ENCODE data around the gene PLK5. TPM values are rescaled to one million over a fixed set of nuclear protein-coding genes. Genes with fewer than 3 reads are reported as not detected.
"Not testable (repeated sequence)": the region's sequence is repeated elsewhere in the genome, so short reads cannot be mapped to it uniquely, and the experiment has no call there.

PLK5 gene
- total RNA-seq, 4 donors from 2014 or later: 0.15 TPM; not detected in 3

DNA sequence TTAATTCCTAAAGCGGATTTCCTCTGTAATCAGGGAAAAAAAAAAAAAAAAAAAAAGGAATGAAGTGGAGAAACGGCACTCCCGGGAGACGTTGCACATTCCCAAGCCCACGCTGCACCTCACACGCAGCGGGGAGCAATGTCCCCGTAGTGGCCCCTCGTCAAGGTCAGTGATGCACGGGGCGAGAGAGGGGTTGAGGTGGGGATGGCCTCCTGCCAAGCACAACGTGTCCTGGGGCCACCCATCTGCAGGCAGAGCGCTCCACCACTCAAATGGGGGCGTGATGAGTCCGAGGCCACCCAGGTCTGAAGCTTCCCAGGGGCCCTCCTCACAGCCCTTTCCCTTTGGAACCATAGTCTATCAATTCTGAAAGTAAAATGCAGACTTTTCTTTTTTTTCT is 15.1 kb downstream of the PLK5 start:
- no peaks in the 10 kb centered on the region for H3K9me3 ChIP-seq
- H3K4me1 ChIP-seq: peaks cover 0 to 23% (median 0%) of the 10 kb centered on the region in 3 donors
- no peaks in the 10 kb centered on the region for H3K36me3 ChIP-seq
- peaks cover 35% of the 10 kb centered on the region for H3K27me3 ChIP-seq
- H3K4me3 ChIP-seq: no peak overlapping the region
- WGBS, 2 donors (ENCODE audit: low coverage in 1 of 2): 5 to 10% methylated on average over 2 to 4 of the region's 15 CpGs
- ATAC-seq: no peak
- H3K27ac ChIP-seq: no peak overlapping the region
- no peak for TF ChIP-seq POLR2AphosphoS5 (IDR thresholded peaks at IDR 0.05)
- TF ChIP-seq, protein P1, sequence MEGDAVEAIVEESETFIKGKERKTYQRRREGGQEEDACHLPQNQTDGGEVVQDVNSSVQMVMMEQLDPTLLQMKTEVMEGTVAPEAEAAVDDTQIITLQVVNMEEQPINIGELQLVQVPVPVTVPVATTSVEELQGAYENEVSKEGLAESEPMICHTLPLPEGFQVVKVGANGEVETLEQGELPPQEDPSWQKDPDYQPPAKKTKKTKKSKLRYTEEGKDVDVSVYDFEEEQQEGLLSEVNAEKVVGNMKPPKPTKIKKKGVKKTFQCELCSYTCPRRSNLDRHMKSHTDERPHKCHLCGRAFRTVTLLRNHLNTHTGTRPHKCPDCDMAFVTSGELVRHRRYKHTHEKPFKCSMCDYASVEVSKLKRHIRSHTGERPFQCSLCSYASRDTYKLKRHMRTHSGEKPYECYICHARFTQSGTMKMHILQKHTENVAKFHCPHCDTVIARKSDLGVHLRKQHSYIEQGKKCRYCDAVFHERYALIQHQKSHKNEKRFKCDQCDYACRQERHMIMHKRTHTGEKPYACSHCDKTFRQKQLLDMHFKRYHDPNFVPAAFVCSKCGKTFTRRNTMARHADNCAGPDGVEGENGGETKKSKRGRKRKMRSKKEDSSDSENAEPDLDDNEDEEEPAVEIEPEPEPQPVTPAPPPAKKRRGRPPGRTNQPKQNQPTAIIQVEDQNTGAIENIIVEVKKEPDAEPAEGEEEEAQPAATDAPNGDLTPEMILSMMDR (IDR thresholded peaks at IDR 0.05): no peak
- TF ChIP-seq EP300 (IDR thresholded peaks at IDR 0.05): no peak
- no peak for TF ChIP-seq POLR2A (IDR thresholded peaks at IDR 0.05)

DNA sequence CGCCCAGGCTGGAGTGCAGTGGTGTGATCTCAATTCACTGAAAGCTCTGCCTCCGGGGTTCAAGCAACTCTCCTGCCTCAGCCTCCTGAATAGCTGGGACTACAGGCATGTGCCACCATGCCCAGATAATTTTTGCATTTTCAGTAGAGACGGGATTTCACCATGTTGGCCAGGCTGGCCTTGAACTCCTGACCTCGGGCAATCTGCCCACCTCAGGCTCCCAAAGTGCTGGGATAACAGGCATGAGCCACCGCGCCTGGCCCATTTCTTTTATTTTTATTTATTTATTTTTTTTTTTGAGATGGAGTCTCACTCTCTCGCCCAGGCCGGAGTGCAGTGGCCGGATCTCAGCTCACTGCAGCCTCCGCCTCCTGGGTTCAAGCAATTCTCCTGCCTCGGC is 15.9 kb downstream of the PLK5 start:
- Histone ChIP-seq H3K27ac (peak overlapping the region in 2 of 4 donors; percentile 16 to 39), H3K27me3 (peaks cover 32% of the 10 kb centered on the region)
- 70 to 85% methylated on average over 2 to 5 of the region's 11 CpGs for WGBS, 2 donors (ENCODE audit: low coverage in 1 of 2)

DNA sequence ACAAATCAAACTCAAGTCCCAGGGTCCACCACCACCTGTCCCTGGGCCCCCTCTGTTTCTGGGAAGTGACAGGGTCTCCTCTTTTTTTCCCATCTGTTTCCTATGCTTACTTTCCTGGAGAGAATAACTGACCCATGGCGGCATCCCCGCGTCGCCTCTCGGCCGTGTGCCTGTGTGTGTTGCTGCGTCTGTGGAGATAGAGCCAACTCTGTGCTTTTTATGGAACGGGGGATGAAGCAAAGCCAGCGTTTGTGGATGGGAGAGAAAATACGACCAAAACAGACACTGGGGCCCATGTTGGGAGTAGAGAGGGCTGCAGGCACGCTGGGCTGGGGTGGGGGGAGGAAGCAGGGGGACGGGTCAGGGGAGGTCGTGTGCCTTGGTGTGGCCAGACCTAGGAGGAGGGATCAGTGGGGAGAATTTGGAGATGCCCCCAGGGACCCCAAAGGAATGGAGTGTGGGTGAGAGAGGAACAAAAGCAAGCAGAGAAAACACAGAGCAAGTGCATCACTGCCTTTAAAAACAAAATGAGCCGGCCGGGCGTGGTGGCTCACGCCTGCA is 16.6 kb downstream of the PLK5 start:
- H3K36me3 ChIP-seq: no peaks in the 10 kb centered on the region
- H3K27me3 ChIP-seq: peaks cover 32% of the 10 kb centered on the region
- no peak overlapping the region for H3K4me3 ChIP-seq
- peak; percentile 63 for ATAC-seq
- peaks cover 0 to 23% (median 0%) of the 10 kb centered on the region in 3 donors for H3K4me1 ChIP-seq
- peak overlapping the region in 2 of 4 donors; percentile 16 to 39 for H3K27ac ChIP-seq
- H3K9me3 ChIP-seq: no peaks in the 10 kb centered on the region
- WGBS, 2 donors (ENCODE audit: low coverage in 1 of 2): 14 to 33% methylated on average over 4 to 16 of the region's 17 CpGs
- TF ChIP-seq, protein P1 (IDR thresholded peaks at IDR 0.05): no peak
- TF ChIP-seq POLR2A (IDR thresholded peaks at IDR 0.05): no peak
- no peak for TF ChIP-seq POLR2AphosphoS5 (IDR thresholded peaks at IDR 0.05)
- TF ChIP-seq EP300 (IDR thresholded peaks at IDR 0.05): no peak

More for the DNA sequence above, 15.9 kb downstream of the PLK5 start:
- peaks cover 0 to 23% (median 0%) of the 10 kb centered on the region in 3 donors for H3K4me1 ChIP-seq
- H3K36me3 ChIP-seq, H3K9me3 ChIP-seq, ATAC-seq, H3K4me3 ChIP-seq: not testable (repeated sequence)

DNA sequence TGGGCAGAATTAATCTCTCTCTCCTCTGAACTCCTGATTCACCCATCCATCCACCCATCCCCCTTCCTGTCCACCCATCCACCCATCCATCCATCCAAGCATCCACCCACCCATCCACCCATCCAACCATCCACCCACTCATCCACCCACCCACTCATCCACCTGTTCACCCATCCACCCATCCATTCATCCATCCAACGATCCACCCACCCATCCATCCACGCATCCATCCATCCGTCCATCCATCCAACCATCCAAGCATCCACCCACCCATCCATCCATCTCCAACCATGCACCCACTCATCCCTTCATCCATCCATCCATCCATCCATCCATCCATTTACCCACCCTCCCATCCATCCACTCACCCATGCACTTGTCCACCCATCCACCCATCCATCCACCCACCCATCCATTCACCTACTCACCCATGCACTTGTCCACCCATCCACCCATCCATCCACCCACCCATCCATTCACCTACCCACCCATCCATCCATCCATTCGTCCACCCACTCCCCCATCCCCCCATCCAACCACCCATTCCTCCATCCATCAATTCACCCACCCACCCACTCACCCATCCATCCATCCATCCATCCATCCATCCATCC is 25.6 kb downstream of the PLK5 start:
- Histone ChIP-seq H3K9me3 (no peaks in the 10 kb centered on the region), H3K27ac (no peak overlapping the region), H3K36me3 (no peaks in the 10 kb centered on the region), H3K4me1 (peaks cover 0 to 6% (median 0%) of the 10 kb centered on the region in 3 donors), H3K4me3 (no peak overlapping the region), H3K27me3 (peaks cover 30% of the 10 kb centered on the region)
- TF ChIP-seq POLR2A (IDR thresholded peaks at IDR 0.05) (no peak), POLR2AphosphoS5 (IDR thresholded peaks at IDR 0.05) (no peak), EP300 (IDR thresholded peaks at IDR 0.05) (no peak)
- TF ChIP-seq, protein P1 (IDR thresholded peaks at IDR 0.05): no peak
- WGBS, 2 donors (ENCODE audit: low coverage in 1 of 2): 82 to 91% methylated on average over 4 of the region's 4 CpGs
- ATAC-seq: no peak

DNA sequence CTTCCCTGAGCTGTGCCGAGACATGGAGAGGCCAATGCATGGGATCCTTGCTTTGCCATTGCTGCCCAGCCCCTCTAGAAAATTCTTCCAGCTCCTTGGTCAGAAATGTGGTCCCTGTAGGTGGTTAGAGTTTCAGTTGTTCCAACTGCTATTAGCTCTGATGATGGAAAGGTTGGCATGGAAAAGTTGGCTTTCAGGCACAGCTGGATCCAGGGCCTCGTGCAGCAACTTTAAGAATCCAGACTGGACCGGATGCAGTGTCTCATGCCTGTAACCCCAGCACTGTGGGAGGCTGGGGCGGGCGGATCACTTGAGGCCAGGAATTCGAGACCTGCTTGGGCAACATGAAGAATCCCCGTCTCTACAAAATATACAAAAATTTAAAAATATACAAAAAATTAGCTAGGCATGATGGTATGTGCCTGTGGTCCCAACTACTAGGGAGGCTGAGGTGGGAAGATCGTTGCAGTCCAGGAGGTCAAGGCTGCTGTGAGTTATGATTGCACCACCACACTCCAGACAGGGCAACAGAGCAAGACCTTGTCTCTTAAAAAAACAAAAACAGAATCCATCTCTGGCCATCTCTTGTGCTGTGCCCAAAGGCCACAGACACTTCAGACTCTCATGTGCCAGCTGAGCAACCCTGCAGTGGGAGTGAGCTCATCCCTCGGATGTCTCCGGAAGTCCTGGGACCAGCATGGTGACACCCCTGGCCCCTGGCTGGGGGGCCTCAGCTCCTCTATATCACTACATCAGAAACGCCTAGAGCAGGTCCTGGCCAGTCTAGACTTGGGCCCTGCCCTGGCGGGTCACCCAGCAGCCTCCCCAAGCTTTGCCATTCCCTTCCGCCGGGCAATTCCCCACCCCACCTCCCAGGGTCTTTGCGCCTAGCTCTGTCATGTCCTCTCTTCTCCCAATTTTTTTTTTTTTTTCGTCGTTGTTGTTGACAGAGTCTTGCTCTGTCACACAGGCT is 27.5 kb downstream of the PLK5 start:
- TF ChIP-seq, protein P1 (IDR thresholded peaks at IDR 0.05): no peak
- TF ChIP-seq EP300 (IDR thresholded peaks at IDR 0.05) (no peak), POLR2AphosphoS5 (IDR thresholded peaks at IDR 0.05) (no peak)
- Histone ChIP-seq H3K27ac (no peak overlapping the region), H3K36me3 (peaks cover 0 to 15% of the 10 kb centered on the region in 2 donors), H3K9me3 (no peaks in the 10 kb centered on the region), H3K27me3 (peaks cover 13% of the 10 kb centered on the region), H3K4me1 (peaks cover 0 to 1% (median 0%) of the 10 kb centered on the region in 3 donors), H3K4me3 (no peak overlapping the region)
- WGBS, 2 donors (ENCODE audit: low coverage in 1 of 2): 73 to 80% methylated on average over 7 to 17 of the region's 17 CpGs
- ATAC-seq: no peak

Measured in gastroesophageal sphincter (tissue), 4 donors.